Immature natural killer cell (primary cell): ENCODE data around the gene ZSCAN5B. TPM values are rescaled to one million over a fixed set of nuclear protein-coding genes. Genes with fewer than 3 reads are reported as not detected.
"Not testable (repeated sequence)": the region's sequence is repeated elsewhere in the genome, so short reads cannot be mapped to it uniquely, and the experiment has no call there.

Experiments
- DNase-seq, 3 donors: peaks; one replicate each; pipeline ENCODE4 v3.0.0; 2022; ENCODE audit warnings: mixed read lengths in 1 of 3
- H3K27ac Mint-ChIP-seq, 6 donors: one replicate each; pipeline ENCODE4 v1.8.0; 2020; ENCODE audit warnings: mixed read lengths in 6 of 6, mild to moderate bottlenecking in 5 of 6, inconsistent platforms in 4 of 6, moderate library complexity in 3 of 6
- H3K27me3 Mint-ChIP-seq, 3 donors: one replicate each; pipeline ENCODE4 v1.8.0; 2020 to 2021; ENCODE audit warnings: low read depth in 3 of 3, mild to moderate bottlenecking in 3 of 3, mixed read lengths in 3 of 3, moderate library complexity in 3 of 3, inconsistent platforms in 1 of 3
- H3K36me3 Mint-ChIP-seq, 3 donors: one replicate each; pipeline ENCODE4 v1.8.0; 2020; ENCODE audit warnings: mixed read lengths in 3 of 3, inconsistent platforms in 2 of 3, mild to moderate bottlenecking in 2 of 3
- H3K4me1 Mint-ChIP-seq, 2 donors: one replicate each; pipeline ENCODE4 v1.8.0; 2020; ENCODE audit warnings: inconsistent platforms in 2 of 2, mild to moderate bottlenecking in 2 of 2, mixed read lengths in 2 of 2, moderate library complexity in 1 of 2
- H3K4me3 Mint-ChIP-seq, 5 donors: one replicate each; pipeline ENCODE4 v1.8.0; 2020; ENCODE audit warnings: mild to moderate bottlenecking in 5 of 5, mixed read lengths in 5 of 5, inconsistent platforms in 3 of 5, moderate library complexity in 3 of 5
- H3K9me3 Mint-ChIP-seq, 6 donors: one replicate each; pipeline ENCODE4 v1.8.0; 2020; ENCODE audit warnings: mild to moderate bottlenecking in 6 of 6, mixed read lengths in 6 of 6, inconsistent platforms in 4 of 6, moderate library complexity in 3 of 6
- polyA plus RNA-seq, 3 donors: library from polyadenylated mRNA; unstranded; fragments of 300-500 nt; fragmentation: Illumina TruSeq; gene quantifications; one replicate each; pipeline ENCODE4 v1.2.3, GENCODE V29; 2021

Gene ZSCAN5B
- polyA plus RNA-seq, 3 donors from 2014 or later = not detected

DNA sequence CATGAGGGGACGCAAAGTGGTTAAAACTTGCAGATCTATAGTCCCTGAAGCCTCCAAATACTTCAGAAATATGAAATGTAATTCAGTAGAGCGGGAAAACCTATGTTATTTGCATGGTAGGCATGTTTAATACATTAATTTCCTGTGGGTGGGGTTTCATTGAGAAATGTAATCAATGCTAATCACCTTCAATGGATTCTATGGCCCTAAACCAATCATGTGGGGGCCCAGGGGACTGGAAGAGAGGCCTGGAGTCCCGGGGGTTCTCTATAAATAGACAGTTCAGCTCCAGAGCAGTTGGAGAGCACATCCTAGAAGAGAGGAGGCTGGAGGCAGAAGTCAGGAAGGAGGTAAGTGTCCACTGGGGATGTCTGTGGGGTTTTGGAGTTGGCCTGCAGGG is 4.4 kb upstream of the ZSCAN5B start, which contains the start of gene ZSCAN5C:
Gene ZSCAN5C, plus strand, starts transcription at position 301 of the 400 bp plus-strand sequence. CDS start 3,641 bp downstream, outside the sequence.
- no peaks in the 10 kb centered on the region for H3K9me3 Mint-ChIP-seq
- H3K27me3 Mint-ChIP-seq = peaks cover 3 to 11% (median 8%) of the 10 kb centered on the region in 3 donors
- H3K4me3 Mint-ChIP-seq = no peak within 1 kb of the TSS
- no peaks in the 10 kb centered on the region for H3K4me1 Mint-ChIP-seq
- no peak within 1 kb of the TSS for H3K27ac Mint-ChIP-seq
- H3K36me3 Mint-ChIP-seq = no peaks in the 10 kb centered on the region
- no peak for DNase-seq

- H3K9me3 Mint-ChIP-seq = no peaks in the 10 kb centered on the region
- peaks cover 3 to 9% (median 5%) of the 10 kb centered on the region in 3 donors for H3K27me3 Mint-ChIP-seq
- H3K36me3 Mint-ChIP-seq = no peaks in the 10 kb centered on the region
- H3K27ac Mint-ChIP-seq = no peak overlapping the region
- no peak for DNase-seq
- H3K4me1 Mint-ChIP-seq = no peaks in the 10 kb centered on the region
- H3K4me3 Mint-ChIP-seq = no peak overlapping the region
These were observed 2.1 kb upstream of the ZSCAN5B start for GRCh38 chr19:56199687-56200086.

DNA sequence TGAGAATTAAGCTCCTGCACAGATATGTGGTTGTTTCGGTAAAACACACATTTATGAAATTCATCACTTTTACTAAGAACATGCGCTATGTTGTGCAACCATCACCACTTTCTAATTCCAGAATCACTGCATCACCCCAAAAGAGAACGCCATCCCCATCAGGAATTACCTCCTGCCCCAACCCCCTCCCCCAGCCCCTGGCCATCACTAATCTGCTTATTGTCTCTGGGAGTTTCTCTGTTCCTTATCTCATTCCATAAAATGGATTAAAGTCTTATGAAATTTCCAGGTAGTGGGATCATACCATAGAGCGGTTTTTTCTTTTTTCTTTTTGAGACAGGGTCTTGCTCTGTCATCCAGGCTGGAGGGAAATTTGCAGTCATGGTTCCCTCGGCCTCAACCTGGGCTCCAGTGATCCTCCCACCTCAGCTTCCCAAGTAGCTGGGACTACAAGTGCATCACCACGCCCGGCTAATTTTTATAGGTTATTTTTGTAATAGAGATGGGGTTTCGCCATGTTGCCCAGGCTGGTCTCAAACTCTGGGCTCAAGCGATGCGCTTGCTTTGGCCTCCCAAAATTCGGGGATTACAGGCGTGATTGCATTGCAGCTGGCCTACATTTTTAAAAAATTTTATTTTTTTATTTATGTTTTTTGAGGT is 3.5 kb downstream of the ZSCAN5B start:
- no peaks in the 10 kb centered on the region for H3K36me3 Mint-ChIP-seq
- H3K27ac Mint-ChIP-seq = no peak overlapping the region
- no peaks in the 10 kb centered on the region for H3K9me3 Mint-ChIP-seq
- H3K4me3 Mint-ChIP-seq = no peak overlapping the region
- peaks cover 4 to 10% (median 6%) of the 10 kb centered on the region in 3 donors for H3K27me3 Mint-ChIP-seq
- no peak for DNase-seq
- H3K4me1 Mint-ChIP-seq = no peaks in the 10 kb centered on the region

- Mint-ChIP-seq H3K27ac (no peak overlapping the region), H3K4me3 (no peak overlapping the region), H3K36me3 (no peaks in the 10 kb centered on the region), H3K4me1 (no peaks in the 10 kb centered on the region), H3K27me3 (peaks cover 6 to 9% (median 8%) of the 10 kb centered on the region in 3 donors), H3K9me3 (no peaks in the 10 kb centered on the region)
- no peak for DNase-seq
These were observed 5.9 kb downstream of the ZSCAN5B start for GRCh38 chr19:56191711-56192110.

- Mint-ChIP-seq H3K4me1 (no peaks in the 10 kb centered on the region), H3K36me3 (no peaks in the 10 kb centered on the region), H3K9me3 (no peaks in the 10 kb centered on the region), H3K27me3 (peaks cover 6 to 9% (median 8%) of the 10 kb centered on the region in 3 donors), H3K27ac (no peak overlapping the region), H3K4me3 (no peak overlapping the region)
- DNase-seq = no peak
These were observed 6.5 kb downstream of the ZSCAN5B start for GRCh38 chr19:56191115-56191514.

GRCh38 chr19:56189785-56190184 is 7.8 kb downstream of the ZSCAN5B start:
- no peaks in the 10 kb centered on the region for H3K4me1 Mint-ChIP-seq
- H3K27me3 Mint-ChIP-seq = peaks cover 3 to 9% (median 8%) of the 10 kb centered on the region in 3 donors
- H3K27ac Mint-ChIP-seq = no peak overlapping the region
- H3K36me3 Mint-ChIP-seq = no peaks in the 10 kb centered on the region
- no peak overlapping the region for H3K4me3 Mint-ChIP-seq
- no peak for DNase-seq
- no peaks in the 10 kb centered on the region for H3K9me3 Mint-ChIP-seq

DNA sequence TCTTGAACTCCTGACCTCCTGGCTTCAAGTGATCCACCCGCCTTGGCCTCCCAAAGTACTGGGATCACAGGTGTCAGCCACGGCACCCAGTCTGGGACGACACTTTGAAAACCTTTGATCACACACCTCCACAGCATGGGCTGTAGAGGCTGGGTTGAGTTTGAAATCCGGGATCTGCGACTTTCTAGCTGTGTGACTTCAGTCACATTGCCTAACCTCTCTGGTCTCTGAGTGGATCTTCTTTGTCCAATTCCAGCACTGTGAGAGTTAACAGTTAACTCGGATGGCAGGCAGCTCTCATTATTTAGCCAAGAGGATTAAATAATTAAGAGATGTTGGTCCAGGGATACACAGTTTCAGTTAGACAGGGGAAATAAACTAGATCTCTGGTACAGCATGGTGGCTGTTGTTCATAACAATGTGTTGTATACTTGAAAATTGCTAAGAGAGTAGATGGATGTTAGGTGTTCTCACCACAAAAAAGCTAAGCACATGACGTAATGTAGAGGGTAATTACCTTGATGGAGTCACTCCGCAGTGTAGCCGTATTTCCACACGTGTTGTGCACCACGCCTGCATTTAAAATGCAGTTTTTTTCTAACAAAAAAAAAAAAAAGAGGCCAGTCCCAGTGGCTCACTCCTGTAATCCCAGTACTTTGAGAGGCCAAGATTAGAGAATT is 19.9 kb downstream of the ZSCAN5B start:
- no peak for DNase-seq
- no peak overlapping the region for H3K4me3 Mint-ChIP-seq
- no peaks in the 10 kb centered on the region for H3K36me3 Mint-ChIP-seq
- H3K27me3 Mint-ChIP-seq = peaks cover 0 to 3% (median 0%) of the 10 kb centered on the region in 3 donors
- H3K9me3 Mint-ChIP-seq = peaks cover 0 to 1% (median 0%) of the 10 kb centered on the region in 6 donors
- no peak overlapping the region for H3K27ac Mint-ChIP-seq
- H3K4me1 Mint-ChIP-seq = no peaks in the 10 kb centered on the region

- Mint-ChIP-seq H3K36me3 (no peaks in the 10 kb centered on the region), H3K4me1 (peaks cover under 1 to 2% of the 10 kb centered on the region in 2 donors), H3K27me3 (peaks cover under 1 to 5% (median 1%) of the 10 kb centered on the region in 3 donors), H3K4me3 (no peak overlapping the region), H3K27ac (no peak overlapping the region), H3K9me3 (peaks cover 0 to 1% (median 0%) of the 10 kb centered on the region in 6 donors)
- DNase-seq = no peak
These were observed 20.7 kb downstream of the ZSCAN5B start for GRCh38 chr19:56176881-56177280.

DNA sequence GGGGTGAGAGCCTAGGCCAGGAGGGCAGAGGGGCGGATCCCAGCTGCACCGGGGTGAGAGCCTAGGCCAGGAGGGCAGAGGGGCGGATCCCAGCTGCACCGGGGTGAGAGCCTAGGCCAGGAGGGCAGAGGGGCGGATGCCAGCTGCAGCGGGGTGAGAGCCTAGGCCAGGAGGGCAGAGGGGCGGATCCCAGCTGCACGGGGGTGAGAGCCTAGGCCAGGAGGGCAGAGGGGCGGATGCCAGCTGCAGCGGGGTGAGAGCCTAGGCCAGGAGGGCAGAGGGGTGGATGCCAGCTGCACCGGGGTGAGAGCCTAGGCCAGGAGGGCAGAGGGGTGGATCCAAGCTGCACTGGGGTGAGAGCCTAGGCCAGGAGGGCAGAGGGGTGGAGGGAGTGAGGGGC is 21.3 kb downstream of the ZSCAN5B start:
- not testable (repeated sequence) for H3K4me1 Mint-ChIP-seq

GRCh38 chr19:56175861-56176307 is 21.7 kb downstream of the ZSCAN5B start, which contains the start of gene GALP:
TSS of gene GALP (plus strand) at chr19:56176008. CDS start at chr19:56177109, 1,101 bp downstream.
- not testable (repeated sequence) for H3K9me3 Mint-ChIP-seq, H3K36me3 Mint-ChIP-seq, H3K27ac Mint-ChIP-seq, H3K27me3 Mint-ChIP-seq, H3K4me3 Mint-ChIP-seq, H3K4me1 Mint-ChIP-seq, DNase-seq

More for the DNA sequence above, 21.3 kb downstream of the ZSCAN5B start:
- not testable (repeated sequence) for H3K36me3 Mint-ChIP-seq, DNase-seq, H3K27me3 Mint-ChIP-seq, H3K27ac Mint-ChIP-seq, H3K4me3 Mint-ChIP-seq, H3K9me3 Mint-ChIP-seq

DNA sequence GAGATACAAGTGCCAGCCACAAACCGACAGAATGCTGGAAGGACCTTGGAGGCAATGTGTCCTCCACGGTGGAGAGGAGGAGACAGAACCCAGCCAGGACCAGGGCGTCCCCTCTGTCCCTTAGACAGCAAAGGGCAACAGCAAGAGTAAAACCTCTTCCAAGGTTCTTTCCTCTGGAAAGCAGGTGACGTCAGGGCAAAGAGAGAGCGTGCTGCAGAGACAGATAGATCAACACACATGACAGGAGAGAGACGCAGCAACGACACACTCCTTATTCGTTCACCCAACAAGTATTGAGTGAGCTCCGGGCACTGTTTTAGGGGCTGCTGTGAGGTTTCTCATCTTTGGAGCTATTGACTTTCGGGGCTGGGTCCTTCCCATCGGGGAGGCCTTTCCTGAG is 23.0 kb downstream of the ZSCAN5B start:
- H3K4me3 Mint-ChIP-seq = no peak overlapping the region
- H3K27me3 Mint-ChIP-seq = peaks cover 4 to 11% (median 6%) of the 10 kb centered on the region in 3 donors
- H3K9me3 Mint-ChIP-seq = peaks cover 0 to 1% (median 0%) of the 10 kb centered on the region in 6 donors
- no peaks in the 10 kb centered on the region for H3K36me3 Mint-ChIP-seq
- H3K27ac Mint-ChIP-seq = no peak overlapping the region
- no peak for DNase-seq
- H3K4me1 Mint-ChIP-seq = peaks cover 6 to 7% of the 10 kb centered on the region in 2 donors

DNA sequence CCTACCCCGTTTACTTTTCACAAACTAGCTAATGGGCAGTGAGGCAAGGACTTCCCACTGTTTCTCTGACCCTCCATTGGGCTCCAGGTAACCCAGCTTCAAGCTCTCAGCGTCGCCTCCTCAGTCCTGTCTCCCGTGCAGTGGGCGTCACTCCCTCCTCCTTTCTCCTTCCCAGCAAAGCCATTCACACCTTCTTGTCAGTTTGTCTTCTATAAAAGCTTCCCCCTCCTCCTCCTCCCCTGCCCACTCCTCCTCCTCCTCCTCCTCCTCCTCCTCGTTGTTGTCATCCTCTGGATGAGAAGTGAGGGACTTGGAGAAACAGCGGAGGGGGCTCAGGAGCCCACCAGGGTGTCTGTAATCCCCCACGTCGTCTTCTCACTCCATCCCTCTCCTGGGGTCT is 23.5 kb downstream of the ZSCAN5B start:
- H3K9me3 Mint-ChIP-seq = peaks cover 0 to 1% (median 0%) of the 10 kb centered on the region in 6 donors
- H3K27me3 Mint-ChIP-seq = peaks cover 4 to 11% (median 6%) of the 10 kb centered on the region in 3 donors
- DNase-seq = no peak
- peaks cover 6 to 7% of the 10 kb centered on the region in 2 donors for H3K4me1 Mint-ChIP-seq
- no peaks in the 10 kb centered on the region for H3K36me3 Mint-ChIP-seq
- H3K4me3 Mint-ChIP-seq = no peak overlapping the region
- no peak overlapping the region for H3K27ac Mint-ChIP-seq

GRCh38 chr19:56170261-56170660 is 27.3 kb downstream of the ZSCAN5B start:
- H3K36me3 Mint-ChIP-seq = no peaks in the 10 kb centered on the region
- no peaks in the 10 kb centered on the region for H3K9me3 Mint-ChIP-seq
- H3K4me3 Mint-ChIP-seq = no peak overlapping the region
- H3K27ac Mint-ChIP-seq = peak overlapping the region in 2 of 6 donors; percentile 18 to 58
- DNase-seq = no peak
- H3K27me3 Mint-ChIP-seq = peaks cover 4 to 16% (median 8%) of the 10 kb centered on the region in 3 donors
- peaks cover 6 to 7% of the 10 kb centered on the region in 2 donors for H3K4me1 Mint-ChIP-seq

- DNase-seq = no peak
- H3K4me3 Mint-ChIP-seq = no peak overlapping the region
- no peak overlapping the region for H3K27ac Mint-ChIP-seq
- peaks cover 6 to 7% of the 10 kb centered on the region in 2 donors for H3K4me1 Mint-ChIP-seq
- H3K27me3 Mint-ChIP-seq = peaks cover 4 to 16% (median 9%) of the 10 kb centered on the region in 3 donors
- H3K9me3 Mint-ChIP-seq = peaks cover 0 to 1% (median 0%) of the 10 kb centered on the region in 6 donors
- peaks cover 0 to 2% (median 0%) of the 10 kb centered on the region in 3 donors for H3K36me3 Mint-ChIP-seq
These were observed 30.5 kb downstream of the ZSCAN5B start for GRCh38 chr19:56167064-56167578.
